Stomach (tissue), 4 donors: ENCODE measurements around the gene MAPRE3.

ENCODE experiments used
- EP300 ChIP-seq: sonication (generic); formaldehyde crosslinking; IDR thresholded peaks from one replicate; pipeline ENCODE4 v1.6.1; 2017; ENCODE audit warnings: antibody characterized with exemption
- POLR2A ChIP-seq, 4 donors: fragments of 450-650 bp; IDR thresholded peaks; one replicate each; pipeline ENCODE4 v1.6.1; 2016; ENCODE audit warnings: antibody characterized with exemption in 4 of 4, control low read depth in 2 of 4, mild to moderate bottlenecking in 1 of 4, moderate library complexity in 1 of 4
- POLR2AphosphoS5 ChIP-seq, 3 donors: sonication (generic); formaldehyde crosslinking; IDR thresholded peaks; one replicate each; pipeline ENCODE4 v1.6.1; 2016; ENCODE audit warnings: antibody characterized with exemption in 3 of 3
- TF ChIP-seq, protein P1 (sequence below), 7 experiments: fragments of 450-650 bp in 4 of 7; fragments of 200-600 bp in 3 of 7; sonication (generic) in 3 of 7; IDR thresholded peaks; one replicate each; pipeline ENCODE4 v1.5.1; 2016 to 2019; ENCODE audit warnings: antibody characterized with exemption in 7 of 7, control low read depth in 2 of 7, mild to moderate bottlenecking in 1 of 7

DNA sequence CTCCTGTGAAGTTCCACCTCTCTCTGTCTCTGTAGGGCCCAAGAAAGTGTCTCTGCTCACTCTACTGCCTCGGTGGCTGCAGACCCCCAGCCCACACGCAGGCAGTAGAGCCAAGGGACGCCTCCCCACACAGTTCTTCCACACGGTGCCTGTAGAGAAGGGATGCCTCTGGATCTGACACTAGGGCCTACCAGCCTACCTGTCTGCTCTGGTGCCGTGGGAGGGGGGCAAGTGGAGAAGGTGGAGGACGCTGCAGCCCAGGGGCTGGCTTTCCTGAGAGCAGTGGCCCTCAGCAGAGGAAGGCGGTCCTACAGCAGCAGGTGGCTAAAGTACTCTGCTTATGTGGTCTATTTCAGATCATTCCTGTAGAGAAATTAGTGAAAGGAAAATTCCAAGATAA lies 53.3 kb downstream of the MAPRE3 start:
- TF ChIP-seq, protein P1, sequence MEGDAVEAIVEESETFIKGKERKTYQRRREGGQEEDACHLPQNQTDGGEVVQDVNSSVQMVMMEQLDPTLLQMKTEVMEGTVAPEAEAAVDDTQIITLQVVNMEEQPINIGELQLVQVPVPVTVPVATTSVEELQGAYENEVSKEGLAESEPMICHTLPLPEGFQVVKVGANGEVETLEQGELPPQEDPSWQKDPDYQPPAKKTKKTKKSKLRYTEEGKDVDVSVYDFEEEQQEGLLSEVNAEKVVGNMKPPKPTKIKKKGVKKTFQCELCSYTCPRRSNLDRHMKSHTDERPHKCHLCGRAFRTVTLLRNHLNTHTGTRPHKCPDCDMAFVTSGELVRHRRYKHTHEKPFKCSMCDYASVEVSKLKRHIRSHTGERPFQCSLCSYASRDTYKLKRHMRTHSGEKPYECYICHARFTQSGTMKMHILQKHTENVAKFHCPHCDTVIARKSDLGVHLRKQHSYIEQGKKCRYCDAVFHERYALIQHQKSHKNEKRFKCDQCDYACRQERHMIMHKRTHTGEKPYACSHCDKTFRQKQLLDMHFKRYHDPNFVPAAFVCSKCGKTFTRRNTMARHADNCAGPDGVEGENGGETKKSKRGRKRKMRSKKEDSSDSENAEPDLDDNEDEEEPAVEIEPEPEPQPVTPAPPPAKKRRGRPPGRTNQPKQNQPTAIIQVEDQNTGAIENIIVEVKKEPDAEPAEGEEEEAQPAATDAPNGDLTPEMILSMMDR (IDR thresholded peaks at IDR 0.05) = no peak
- TF ChIP-seq EP300 = no peak
- no peak for TF ChIP-seq POLR2A (IDR thresholded peaks at IDR 0.05)
- no peak for TF ChIP-seq POLR2AphosphoS5 (IDR thresholded peaks at IDR 0.05)
